ENCODE results near the gene OSBPL5. TPM values are rescaled to one million over a fixed set of nuclear protein-coding genes. Genes with fewer than 3 reads are reported as not detected.
"Not testable (repeated sequence)": the region's sequence is repeated elsewhere in the genome, so short reads cannot be mapped to it uniquely, and the experiment has no call there.

The OSBPL5 gene
- total and polyA plus RNA-seq, 2 donors from 2014 or later, result 8.5 to 63.0 TPM

- Histone ChIP-seq H3K27me3 (ENCODE audit: control insufficient read depth, insufficient read depth, low read length) (no peaks in the 10 kb centered on the region), H3K9me3 (ENCODE audit: control insufficient read depth in 2 of 3, insufficient read depth in 1 of 3, low read length in 3 of 3) (peaks cover 0 to 3% (median 0%) of the 10 kb centered on the region in 3 donors), H3K9ac (ENCODE audit: low read length in 3 of 3) (no peak overlapping the region), H3K4me1 (ENCODE audit: control insufficient read depth in 2 of 3, insufficient read depth in 2 of 3, low read depth in 1 of 3, low read length in 3 of 3) (peaks cover 0 to 6% (median 5%) of the 10 kb centered on the region in 3 donors), H3K4me3 (ENCODE audit: low read length in 3 of 3) (no peak overlapping the region), H3K36me3 (ENCODE audit: control insufficient read depth in 2 of 3, insufficient read depth in 3 of 3, low read length in 3 of 3) (no peaks in the 10 kb centered on the region), H3K27ac (ENCODE audit: low read depth in 2 of 2, low read length in 2 of 2) (no peak overlapping the region)
- intact Hi-C loops (cut with DNase I), result no loop called here
- DNase-seq (peak in 2 of 5 donors; percentile 39 to 46), FAIRE-seq (no peak)
- TF ChIP-seq CTCF (IDR thresholded peaks at IDR 0.05; ENCODE audit: borderline replicate concordance, extremely low read depth, insufficient read depth), result no peak
Measured at GRCh38 chr11:3170756-3171650, 5.9 kb upstream of the OSBPL5 start.

- intact Hi-C loops (cut with DNase I), result no loop called here
- H3K4me3 ChIP-seq (ENCODE audit: low read length in 3 of 3), result peak overlapping the region in 1 of 3 donors; percentile 57
- TF ChIP-seq CTCF (IDR thresholded peaks at IDR 0.05; ENCODE audit: borderline replicate concordance, extremely low read depth, insufficient read depth), result no peak
- peaks cover 0 to 3% (median 0%) of the 10 kb centered on the region in 3 donors for H3K9me3 ChIP-seq (ENCODE audit: control insufficient read depth in 2 of 3, insufficient read depth in 1 of 3, low read length in 3 of 3)
- DNase-seq (peak in 2 of 5 donors; percentile 37 to 73), FAIRE-seq (no peak)
- H3K36me3 ChIP-seq (ENCODE audit: control insufficient read depth in 2 of 3, insufficient read depth in 3 of 3, low read length in 3 of 3), result no peaks in the 10 kb centered on the region
- no peak overlapping the region for H3K27ac ChIP-seq (ENCODE audit: low read depth in 2 of 2, low read length in 2 of 2)
- peaks cover 0 to 9% (median 5%) of the 10 kb centered on the region in 3 donors for H3K4me1 ChIP-seq (ENCODE audit: control insufficient read depth in 2 of 3, insufficient read depth in 2 of 3, low read depth in 1 of 3, low read length in 3 of 3)
- no peak overlapping the region for H3K9ac ChIP-seq (ENCODE audit: low read length in 3 of 3)
- H3K27me3 ChIP-seq (ENCODE audit: control insufficient read depth, insufficient read depth, low read length), result no peaks in the 10 kb centered on the region
Measured at GRCh38 chr11:3170044-3170755, 5.1 kb upstream of the OSBPL5 start.

- Histone ChIP-seq H3K9ac (ENCODE audit: low read length in 3 of 3) (peak overlapping the region in 1 of 3 donors; percentile 55), H3K4me3 (ENCODE audit: low read length in 3 of 3) (peak overlapping the region in 2 of 3 donors; percentile 46 to 57), H3K27me3 (ENCODE audit: control insufficient read depth, insufficient read depth, low read length) (no peaks in the 10 kb centered on the region), H3K9me3 (ENCODE audit: control insufficient read depth in 2 of 3, insufficient read depth in 1 of 3, low read length in 3 of 3) (peaks cover 0 to 3% (median 0%) of the 10 kb centered on the region in 3 donors), H3K4me1 (ENCODE audit: control insufficient read depth in 2 of 3, insufficient read depth in 2 of 3, low read depth in 1 of 3, low read length in 3 of 3) (peaks cover 0 to 10% (median 5%) of the 10 kb centered on the region in 3 donors), H3K27ac (ENCODE audit: low read depth in 2 of 2, low read length in 2 of 2) (no peak overlapping the region), H3K36me3 (ENCODE audit: control insufficient read depth in 2 of 3, insufficient read depth in 3 of 3, low read length in 3 of 3) (no peaks in the 10 kb centered on the region)
- DNase-seq, result peak in 2 of 5 donors; percentile 46 to 80
- no peak for FAIRE-seq
- TF ChIP-seq CTCF (IDR thresholded peaks at IDR 0.05; ENCODE audit: borderline replicate concordance, extremely low read depth, insufficient read depth), result no peak
- intact Hi-C loops (cut with DNase I), result no loop called here
Measured at GRCh38 chr11:3169255-3170043, 4.3 kb upstream of the OSBPL5 start.

- H3K36me3 ChIP-seq (ENCODE audit: control insufficient read depth in 2 of 3, insufficient read depth in 3 of 3, low read length in 3 of 3); H3K27me3 ChIP-seq (ENCODE audit: control insufficient read depth, insufficient read depth, low read length); FAIRE-seq; intact Hi-C loops (cut with DNase I); H3K9me3 ChIP-seq (ENCODE audit: control insufficient read depth in 2 of 3, insufficient read depth in 1 of 3, low read length in 3 of 3); H3K27ac ChIP-seq (ENCODE audit: low read depth in 2 of 2, low read length in 2 of 2); H3K9ac ChIP-seq (ENCODE audit: low read length in 3 of 3): not testable (repeated sequence)
- Histone ChIP-seq H3K4me3 (ENCODE audit: low read length in 3 of 3) (peak overlapping the region in 1 of 3 donors; percentile 57), H3K4me1 (ENCODE audit: control insufficient read depth in 2 of 3, insufficient read depth in 2 of 3, low read depth in 1 of 3, low read length in 3 of 3) (peaks cover 0 to 12% (median 9%) of the 10 kb centered on the region in 3 donors)
- peak in 2 of 5 donors; percentile 29 to 41 for DNase-seq
Measured at GRCh38 chr11:3168742-3169254, 3.7 kb upstream of the OSBPL5 start.
